Measurements from ENCODE around the gene QRSL1. TPM values are rescaled to one million over a fixed set of nuclear protein-coding genes. Genes with fewer than 3 reads are reported as not detected.

The QRSL1 gene
- total RNA-seq, 2 experiments from 2014 or later, result 63.9 to 71.8 TPM

- Histone ChIP-seq H2AFZ (ENCODE audit: low read length) (peak overlapping the region; percentile 12; the same call in 1 of the 2 replicates), H3K27ac (ENCODE audit: low read depth, low read length, poor library complexity, severe bottlenecking) (peak overlapping the region; percentile 93), H3K79me2 (ENCODE audit: insufficient read depth, low read depth, low read length) (no peaks in the 10 kb centered on the region), H3K9me2 (ENCODE audit: insufficient read depth, low read length) (no peaks in the 10 kb centered on the region), H3K9me3 (ENCODE audit: low read length) (no peaks in the 10 kb centered on the region), H4K20me1 (ENCODE audit: insufficient read depth, low read length) (no peaks in the 10 kb centered on the region), H3K4me1 (ENCODE audit: insufficient read depth, low read length, poor library complexity, severe bottlenecking) (peaks cover 73% of the 10 kb centered on the region), H3K4me2 (ENCODE audit: low read length) (peak overlapping the region; percentile 83), H3K36me3 (ENCODE audit: insufficient read depth, low read length) (no peaks in the 10 kb centered on the region), H3K4me3 (ENCODE audit: low read depth, low read length, poor library complexity, severe bottlenecking) (peak overlapping the region; percentile 61)
- CTCF ChIA-PET (ENCODE audit: unreplicated experiment), result no interaction called here
- BruUV-seq (replicated peaks), result no TSS peak
- intact Hi-C loops (cut with micrococcal nuclease; ENCODE audit: unreplicated experiment), result loop anchor here (1.0 kb wide), 1 partner anchor 14 kb away; no protein-coding TSS in a partner anchor
- DNase-seq (ENCODE audit: low spot score), result peak; percentile 84
- POLR2A ChIA-PET, result interaction anchor here (0.6 to 5.6 kb wide), 10 partner anchors 12 to 902 kb away, joined by 3 to 64 read pairs (median 4); no protein-coding TSS in a partner anchor
- TF ChIP-seq EZH2phosphoT487 (IDR thresholded peaks at IDR 0.05; ENCODE audit: borderline replicate concordance, low read depth, low read length) (no peak), CTCF (conservative IDR thresholded peaks at IDR 0.05; ENCODE audit: low read length) (no peak)
Measured at GRCh38 chr6:106715922-106716321, 86.5 kb downstream of the QRSL1 start.

- peak overlapping the region; percentile 74 for H3K4me2 ChIP-seq (ENCODE audit: low read length)
- no peaks in the 10 kb centered on the region for H3K9me2 ChIP-seq (ENCODE audit: insufficient read depth, low read length)
- POLR2A ChIA-PET, result interaction anchor here (0.6 to 5.6 kb wide), 5 partner anchors 11 to 261 kb away, joined by 3 to 64 read pairs (median 3); no protein-coding TSS in a partner anchor
- H3K4me3 ChIP-seq (ENCODE audit: low read depth, low read length, poor library complexity, severe bottlenecking), result peak overlapping the region; percentile 37
- H3K9me3 ChIP-seq (ENCODE audit: low read length), result no peaks in the 10 kb centered on the region
- H3K79me2 ChIP-seq (ENCODE audit: insufficient read depth, low read depth, low read length), result no peaks in the 10 kb centered on the region
- H3K4me1 ChIP-seq (ENCODE audit: insufficient read depth, low read length, poor library complexity, severe bottlenecking), result peaks cover 68% of the 10 kb centered on the region
- H3K27ac ChIP-seq (ENCODE audit: low read depth, low read length, poor library complexity, severe bottlenecking), result peak overlapping the region; percentile 93
- no TSS peak for BruUV-seq (replicated peaks)
- TF ChIP-seq CTCF (conservative IDR thresholded peaks at IDR 0.05; ENCODE audit: low read length) (no peak), EZH2phosphoT487 (IDR thresholded peaks at IDR 0.05; ENCODE audit: borderline replicate concordance, low read depth, low read length) (no peak)
- H2AFZ ChIP-seq (ENCODE audit: low read length), result peak overlapping the region; percentile 12; the same call in 1 of the 2 replicates
- no peaks in the 10 kb centered on the region for H3K36me3 ChIP-seq (ENCODE audit: insufficient read depth, low read length)
- CTCF ChIA-PET (ENCODE audit: unreplicated experiment), result no interaction called here
- H4K20me1 ChIP-seq (ENCODE audit: insufficient read depth, low read length), result no peaks in the 10 kb centered on the region
- intact Hi-C loops (cut with micrococcal nuclease; ENCODE audit: unreplicated experiment), result no loop called here
- DNase-seq (ENCODE audit: low spot score), result no peak
Measured at GRCh38 chr6:106716966-106717365, 87.6 kb downstream of the QRSL1 start.

Small RNA genes lying within 50 kb of the gene (small RNA-seq; reads per million reads assigned to genes)
- not detected for gene RNU6-527P

Other genes starting within 250 kb of the QRSL1 start
- gene RTN4IP1, start 80 bp upstream of the QRSL1 start, total RNA-seq (2014; rRNA removed; shearing (Covaris generic)), result 25.2 TPM in 2 replicates
- gene RTN4IP1, start 80 bp upstream of the QRSL1 start, total RNA-seq (2022), result 51.4 and 58.1 TPM in 2 replicates

Data from OCI-LY7 (cell line).